ENCODE data around the gene RNF150.
"Not testable (repeated sequence)": the region's sequence is repeated elsewhere in the genome, so short reads cannot be mapped to it uniquely, and the experiment has no call there.

Gene RNF150

GRCh38 chr4:140857111-140857510, 276.2 kb downstream of the RNF150 start:
- no peak for DNase-seq

- no peak for DNase-seq
These were observed 276.6 kb downstream of the RNF150 start for GRCh38 chr4:140856621-140857062.

- no peak for DNase-seq
These were observed 279.1 kb downstream of the RNF150 start for GRCh38 chr4:140854168-140854567.

- no peak for DNase-seq
These were observed 281.5 kb downstream of the RNF150 start for GRCh38 chr4:140851804-140852203.

- DNase-seq = peak; percentile 25
These were observed 282.1 kb downstream of the RNF150 start for GRCh38 chr4:140851032-140851636.

GRCh38 chr4:140849526-140849925, 283.7 kb downstream of the RNF150 start:
- no peak for DNase-seq

- no peak for DNase-seq
These were observed 286.5 kb downstream of the RNF150 start for GRCh38 chr4:140846736-140847135.

GRCh38 chr4:140844061-140844460, 289.2 kb downstream of the RNF150 start:
- no peak for DNase-seq

GRCh38 chr4:140841186-140841585, 292.1 kb downstream of the RNF150 start:
- DNase-seq = no peak

GRCh38 chr4:140839888-140840790, 293.1 kb downstream of the RNF150 start:
- no peak for DNase-seq

GRCh38 chr4:140839406-140839805, 293.9 kb downstream of the RNF150 start:
- no peak for DNase-seq

GRCh38 chr4:140837736-140838135, 295.5 kb downstream of the RNF150 start:
- no peak for DNase-seq

- no peak for DNase-seq
These were observed 298.3 kb downstream of the RNF150 start for GRCh38 chr4:140834839-140835495.

GRCh38 chr4:140833280-140833679, 300.0 kb downstream of the RNF150 start:
- no peak for DNase-seq

GRCh38 chr4:140829825-140830224, 303.4 kb downstream of the RNF150 start:
- DNase-seq = no peak

GRCh38 chr4:140826701-140827027, 306.6 kb downstream of the RNF150 start:
- no peak for DNase-seq

GRCh38 chr4:140820520-140820919, 312.7 kb downstream of the RNF150 start:
- not testable (repeated sequence) for DNase-seq

GRCh38 chr4:140819610-140820009, 313.7 kb downstream of the RNF150 start:
- DNase-seq = no peak

GRCh38 chr4:140818433-140818832, 314.8 kb downstream of the RNF150 start:
- DNase-seq = no peak

- no peak for DNase-seq
These were observed 316.3 kb downstream of the RNF150 start for GRCh38 chr4:140816806-140817510.

- DNase-seq = no peak
These were observed 319.5 kb downstream of the RNF150 start for GRCh38 chr4:140813804-140814203.

GRCh38 chr4:140812916-140813315, 320.4 kb downstream of the RNF150 start:
- no peak for DNase-seq

GRCh38 chr4:140811429-140811828, 321.8 kb downstream of the RNF150 start:
- DNase-seq = no peak

Measured in activated CD4-positive, alpha-beta T cell treated with anti-CD3 and anti-CD28 coated beads for 48 hours (primary cell).